ENCODE measurements around the gene PRRT2. TPM values are rescaled to one million over a fixed set of nuclear protein-coding genes. Genes with fewer than 3 reads are reported as not detected.

Gene PRRT2
- total RNA-seq, 1 experiment from 2014 or later: 20.5 TPM

DNA sequence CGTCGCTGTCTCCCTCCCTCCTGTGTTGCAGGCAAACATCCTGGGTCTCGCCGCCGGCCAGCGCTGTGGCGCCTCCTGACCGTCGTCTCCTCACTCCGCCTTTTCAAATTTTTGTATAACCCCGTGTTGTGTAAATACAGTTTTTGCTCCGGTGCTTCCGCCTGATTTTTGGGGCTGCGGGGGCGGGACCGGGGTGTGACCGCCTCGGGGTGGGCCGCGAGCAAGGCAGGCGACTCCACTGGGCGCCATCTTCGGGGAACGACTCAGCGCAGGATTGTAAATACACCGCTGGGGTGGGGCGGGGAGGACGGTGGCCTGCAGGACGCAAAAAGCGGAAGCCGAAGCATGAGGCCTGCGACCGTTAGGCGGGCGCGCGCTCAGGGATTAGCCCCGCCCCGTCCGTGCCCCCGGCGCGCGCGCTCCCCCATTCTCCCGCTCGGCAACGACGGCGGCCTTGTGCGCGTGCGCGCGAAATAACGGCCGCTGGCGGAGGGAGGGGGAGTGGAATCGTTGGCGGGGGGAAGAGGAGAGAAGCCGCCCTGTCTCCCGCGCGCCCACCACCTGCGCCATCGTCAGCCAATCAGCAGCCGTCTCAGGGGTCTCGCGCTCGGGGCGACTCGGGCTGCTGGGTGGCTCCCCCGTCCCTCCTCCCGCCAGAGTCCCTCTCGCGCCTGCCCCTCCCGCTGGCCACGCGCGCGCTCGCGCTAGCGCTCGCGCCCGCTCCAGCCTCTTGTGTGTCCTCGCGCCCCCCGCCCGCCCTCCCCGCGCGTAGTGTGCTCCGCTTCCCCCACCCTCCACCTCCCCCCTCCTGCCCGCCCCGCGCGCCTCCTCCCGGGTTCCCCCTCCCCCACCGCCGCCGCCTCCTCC, 6.5 kb upstream of the PRRT2 start:
- no peaks in the 10 kb centered on the region for H3K27me3 Mint-ChIP-seq (ENCODE audit: low read depth)
- peaks cover 31% of the 10 kb centered on the region for H3K36me3 Mint-ChIP-seq
- CTCF ChIA-PET: interaction anchor here (0.5 to 3.2 kb wide), 11 partner anchors 10 to 217 kb away, joined by 3 to 33 read pairs (median 5); partner anchors contain the start of gene PAGR1
- POLR2A ChIA-PET: interaction anchor here (0.6 to 1.7 kb wide), 5 partner anchors 10 to 199 kb away, joined by 3 to 10 read pairs (median 6); partner anchors contain the start of genes KIF22 and PAGR1
- peak overlapping the region; percentile 100 for H3K27ac Mint-ChIP-seq
- peaks cover 43% of the 10 kb centered on the region for H3K4me1 Mint-ChIP-seq
- H3K4me3 Mint-ChIP-seq: peak overlapping the region; percentile 99
- peak; percentile 97 for DNase-seq (ENCODE audit: low spot score)
- H3K9me3 Mint-ChIP-seq: no peaks in the 10 kb centered on the region
- ATAC-seq: peak; percentile 78
- no peak for TF ChIP-seq RORB (CRISPR knock-in tag; IDR thresholded peaks at IDR 0.05)
- TF ChIP-seq RELA (CRISPR knock-in tag; IDR thresholded peaks at IDR 0.05; ENCODE audit: borderline replicate concordance): no peak; the same call in 1 of the 2 replicates
- TF ChIP-seq, protein P1, sequence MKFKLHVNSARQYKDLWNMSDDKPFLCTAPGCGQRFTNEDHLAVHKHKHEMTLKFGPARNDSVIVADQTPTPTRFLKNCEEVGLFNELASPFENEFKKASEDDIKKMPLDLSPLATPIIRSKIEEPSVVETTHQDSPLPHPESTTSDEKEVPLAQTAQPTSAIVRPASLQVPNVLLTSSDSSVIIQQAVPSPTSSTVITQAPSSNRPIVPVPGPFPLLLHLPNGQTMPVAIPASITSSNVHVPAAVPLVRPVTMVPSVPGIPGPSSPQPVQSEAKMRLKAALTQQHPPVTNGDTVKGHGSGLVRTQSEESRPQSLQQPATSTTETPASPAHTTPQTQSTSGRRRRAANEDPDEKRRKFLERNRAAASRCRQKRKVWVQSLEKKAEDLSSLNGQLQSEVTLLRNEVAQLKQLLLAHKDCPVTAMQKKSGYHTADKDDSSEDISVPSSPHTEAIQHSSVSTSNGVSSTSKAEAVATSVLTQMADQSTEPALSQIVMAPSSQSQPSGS (CRISPR knock-in tag; IDR thresholded peaks at IDR 0.05; ENCODE audit: borderline replicate concordance, low read depth): peak; percentile 51; the same call in 1 of the 2 replicates
- TF ChIP-seq NFYB (CRISPR knock-in tag; conservative IDR thresholded peaks at IDR 0.05; ENCODE audit: low read depth): no peak; the same call in none of the 2 replicates
- no peak for TF ChIP-seq JAZF1 (CRISPR knock-in tag; IDR thresholded peaks at IDR 0.05)
- TF ChIP-seq ZNF263 (CRISPR knock-in tag; IDR thresholded peaks at IDR 0.05; ENCODE audit: low read depth): peak; percentile 60; the same call in 1 of the 2 replicates
- no peak for TF ChIP-seq ZNF317 (CRISPR knock-in tag; IDR thresholded peaks at IDR 0.05; ENCODE audit: borderline replicate concordance, low read depth)
- peak; percentile 68 for TF ChIP-seq NFE2L1 (CRISPR knock-in tag; IDR thresholded peaks at IDR 0.05)
- no peak for TF ChIP-seq ZNF423 (CRISPR knock-in tag; IDR thresholded peaks at IDR 0.05)
- TF ChIP-seq, protein P2, sequence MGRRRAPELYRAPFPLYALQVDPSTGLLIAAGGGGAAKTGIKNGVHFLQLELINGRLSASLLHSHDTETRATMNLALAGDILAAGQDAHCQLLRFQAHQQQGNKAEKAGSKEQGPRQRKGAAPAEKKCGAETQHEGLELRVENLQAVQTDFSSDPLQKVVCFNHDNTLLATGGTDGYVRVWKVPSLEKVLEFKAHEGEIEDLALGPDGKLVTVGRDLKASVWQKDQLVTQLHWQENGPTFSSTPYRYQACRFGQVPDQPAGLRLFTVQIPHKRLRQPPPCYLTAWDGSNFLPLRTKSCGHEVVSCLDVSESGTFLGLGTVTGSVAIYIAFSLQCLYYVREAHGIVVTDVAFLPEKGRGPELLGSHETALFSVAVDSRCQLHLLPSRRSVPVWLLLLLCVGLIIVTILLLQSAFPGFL (CRISPR knock-in tag; IDR thresholded peaks at IDR 0.05; ENCODE audit: borderline replicate concordance): 0 out of 2 replicates have a peak, but pooled peaks have one; percentile 16
- peak; percentile 88; the same call in 1 of the 2 replicates for TF ChIP-seq PRRX2 (CRISPR knock-in tag; IDR thresholded peaks at IDR 0.05)
- TF ChIP-seq SMAD4 (CRISPR knock-in tag; IDR thresholded peaks at IDR 0.05): no peak
- no peak for TF ChIP-seq ZNF121 (CRISPR knock-in tag; IDR thresholded peaks at IDR 0.05)
- TF ChIP-seq MXD4 (CRISPR knock-in tag; IDR thresholded peaks at IDR 0.05; ENCODE audit: borderline replicate concordance): no peak
- TF ChIP-seq EMX1 (CRISPR knock-in tag; IDR thresholded peaks at IDR 0.05): peak; percentile 93
- peak; percentile 99 for TF ChIP-seq FOXK1 (CRISPR knock-in tag; IDR thresholded peaks at IDR 0.05)
- TF ChIP-seq, protein P3, sequence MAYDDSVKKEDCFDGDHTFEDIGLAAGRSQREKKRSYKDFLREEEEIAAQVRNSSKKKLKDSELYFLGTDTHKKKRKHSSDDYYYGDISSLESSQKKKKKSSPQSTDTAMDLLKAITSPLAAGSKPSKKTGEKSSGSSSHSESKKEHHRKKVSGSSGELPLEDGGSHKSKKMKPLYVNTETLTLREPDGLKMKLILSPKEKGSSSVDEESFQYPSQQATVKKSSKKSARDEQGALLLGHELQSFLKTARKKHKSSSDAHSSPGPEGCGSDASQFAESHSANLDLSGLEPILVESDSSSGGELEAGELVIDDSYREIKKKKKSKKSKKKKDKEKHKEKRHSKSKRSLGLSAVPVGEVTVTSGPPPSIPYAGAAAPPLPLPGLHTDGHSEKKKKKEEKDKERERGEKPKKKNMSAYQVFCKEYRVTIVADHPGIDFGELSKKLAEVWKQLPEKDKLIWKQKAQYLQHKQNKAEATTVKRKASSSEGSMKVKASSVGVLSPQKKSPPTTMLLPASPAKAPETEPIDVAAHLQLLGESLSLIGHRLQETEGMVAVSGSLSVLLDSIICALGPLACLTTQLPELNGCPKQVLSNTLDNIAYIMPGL (CRISPR knock-in tag; IDR thresholded peaks at IDR 0.05): 0 out of 2 replicates have a peak, but pooled peaks have one; percentile 67
- TF ChIP-seq ZNF138 (CRISPR knock-in tag; conservative IDR thresholded peaks at IDR 0.05): no peak
- peak; percentile 61 for TF ChIP-seq TEAD1 (CRISPR knock-in tag; IDR thresholded peaks at IDR 0.05)
- peak; percentile 62 for TF ChIP-seq GABPB1 (CRISPR knock-in tag; IDR thresholded peaks at IDR 0.05)
- TF ChIP-seq, protein P4, sequence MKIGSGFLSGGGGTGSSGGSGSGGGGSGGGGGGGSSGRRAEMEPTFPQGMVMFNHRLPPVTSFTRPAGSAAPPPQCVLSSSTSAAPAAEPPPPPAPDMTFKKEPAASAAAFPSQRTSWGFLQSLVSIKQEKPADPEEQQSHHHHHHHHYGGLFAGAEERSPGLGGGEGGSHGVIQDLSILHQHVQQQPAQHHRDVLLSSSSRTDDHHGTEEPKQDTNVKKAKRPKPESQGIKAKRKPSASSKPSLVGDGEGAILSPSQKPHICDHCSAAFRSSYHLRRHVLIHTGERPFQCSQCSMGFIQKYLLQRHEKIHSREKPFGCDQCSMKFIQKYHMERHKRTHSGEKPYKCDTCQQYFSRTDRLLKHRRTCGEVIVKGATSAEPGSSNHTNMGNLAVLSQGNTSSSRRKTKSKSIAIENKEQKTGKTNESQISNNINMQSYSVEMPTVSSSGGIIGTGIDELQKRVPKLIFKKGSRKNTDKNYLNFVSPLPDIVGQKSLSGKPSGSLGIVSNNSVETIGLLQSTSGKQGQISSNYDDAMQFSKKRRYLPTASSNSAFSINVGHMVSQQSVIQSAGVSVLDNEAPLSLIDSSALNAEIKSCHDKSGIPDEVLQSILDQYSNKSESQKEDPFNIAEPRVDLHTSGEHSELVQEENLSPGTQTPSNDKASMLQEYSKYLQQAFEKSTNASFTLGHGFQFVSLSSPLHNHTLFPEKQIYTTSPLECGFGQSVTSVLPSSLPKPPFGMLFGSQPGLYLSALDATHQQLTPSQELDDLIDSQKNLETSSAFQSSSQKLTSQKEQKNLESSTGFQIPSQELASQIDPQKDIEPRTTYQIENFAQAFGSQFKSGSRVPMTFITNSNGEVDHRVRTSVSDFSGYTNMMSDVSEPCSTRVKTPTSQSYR (CRISPR knock-in tag; IDR thresholded peaks at IDR 0.05): no peak; the same call in none of the 2 replicates
- TF ChIP-seq, protein P5, sequence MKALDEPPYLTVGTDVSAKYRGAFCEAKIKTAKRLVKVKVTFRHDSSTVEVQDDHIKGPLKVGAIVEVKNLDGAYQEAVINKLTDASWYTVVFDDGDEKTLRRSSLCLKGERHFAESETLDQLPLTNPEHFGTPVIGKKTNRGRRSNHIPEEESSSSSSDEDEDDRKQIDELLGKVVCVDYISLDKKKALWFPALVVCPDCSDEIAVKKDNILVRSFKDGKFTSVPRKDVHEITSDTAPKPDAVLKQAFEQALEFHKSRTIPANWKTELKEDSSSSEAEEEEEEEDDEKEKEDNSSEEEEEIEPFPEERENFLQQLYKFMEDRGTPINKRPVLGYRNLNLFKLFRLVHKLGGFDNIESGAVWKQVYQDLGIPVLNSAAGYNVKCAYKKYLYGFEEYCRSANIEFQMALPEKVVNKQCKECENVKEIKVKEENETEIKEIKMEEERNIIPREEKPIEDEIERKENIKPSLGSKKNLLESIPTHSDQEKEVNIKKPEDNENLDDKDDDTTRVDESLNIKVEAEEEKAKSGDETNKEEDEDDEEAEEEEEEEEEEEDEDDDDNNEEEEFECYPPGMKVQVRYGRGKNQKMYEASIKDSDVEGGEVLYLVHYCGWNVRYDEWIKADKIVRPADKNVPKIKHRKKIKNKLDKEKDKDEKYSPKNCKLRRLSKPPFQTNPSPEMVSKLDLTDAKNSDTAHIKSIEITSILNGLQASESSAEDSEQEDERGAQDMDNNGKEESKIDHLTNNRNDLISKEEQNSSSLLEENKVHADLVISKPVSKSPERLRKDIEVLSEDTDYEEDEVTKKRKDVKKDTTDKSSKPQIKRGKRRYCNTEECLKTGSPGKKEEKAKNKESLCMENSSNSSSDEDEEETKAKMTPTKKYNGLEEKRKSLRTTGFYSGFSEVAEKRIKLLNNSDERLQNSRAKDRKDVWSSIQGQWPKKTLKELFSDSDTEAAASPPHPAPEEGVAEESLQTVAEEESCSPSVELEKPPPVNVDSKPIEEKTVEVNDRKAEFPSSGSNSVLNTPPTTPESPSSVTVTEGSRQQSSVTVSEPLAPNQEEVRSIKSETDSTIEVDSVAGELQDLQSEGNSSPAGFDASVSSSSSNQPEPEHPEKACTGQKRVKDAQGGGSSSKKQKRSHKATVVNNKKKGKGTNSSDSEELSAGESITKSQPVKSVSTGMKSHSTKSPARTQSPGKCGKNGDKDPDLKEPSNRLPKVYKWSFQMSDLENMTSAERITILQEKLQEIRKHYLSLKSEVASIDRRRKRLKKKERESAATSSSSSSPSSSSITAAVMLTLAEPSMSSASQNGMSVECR (CRISPR knock-in tag; IDR thresholded peaks at IDR 0.05; ENCODE audit: borderline replicate concordance): peak; percentile 70; the same call in 1 of the 2 replicates
- TF ChIP-seq, protein P6, sequence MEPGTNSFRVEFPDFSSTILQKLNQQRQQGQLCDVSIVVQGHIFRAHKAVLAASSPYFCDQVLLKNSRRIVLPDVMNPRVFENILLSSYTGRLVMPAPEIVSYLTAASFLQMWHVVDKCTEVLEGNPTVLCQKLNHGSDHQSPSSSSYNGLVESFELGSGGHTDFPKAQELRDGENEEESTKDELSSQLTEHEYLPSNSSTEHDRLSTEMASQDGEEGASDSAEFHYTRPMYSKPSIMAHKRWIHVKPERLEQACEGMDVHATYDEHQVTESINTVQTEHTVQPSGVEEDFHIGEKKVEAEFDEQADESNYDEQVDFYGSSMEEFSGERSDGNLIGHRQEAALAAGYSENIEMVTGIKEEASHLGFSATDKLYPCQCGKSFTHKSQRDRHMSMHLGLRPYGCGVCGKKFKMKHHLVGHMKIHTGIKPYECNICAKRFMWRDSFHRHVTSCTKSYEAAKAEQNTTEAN (CRISPR knock-in tag; IDR thresholded peaks at IDR 0.05): peak; percentile 91
- no peak for TF ChIP-seq ATF1 (CRISPR knock-in tag; IDR thresholded peaks at IDR 0.05)
